ENCODE results near the gene VAV1. TPM values are rescaled to one million over a fixed set of nuclear protein-coding genes. Genes with fewer than 3 reads are reported as not detected.

VAV1 gene
- total and polyA plus RNA-seq, 2 experiments from 2014 or later: 0.82 to 1.8 TPM

- TF ChIP-seq ETS1 (IDR thresholded peaks at IDR 0.05) (no peak), NANOG (IDR thresholded peaks at IDR 0.05; ENCODE audit: borderline replicate concordance) (no peak)
Observed at GRCh38 chr19:6847828-6848200, 75.3 kb downstream of the VAV1 start (continued).

- H3K4me3 Mint-ChIP-seq: no peak overlapping the region
- Histone ChIP-seq H3K9me2 (ENCODE audit: insufficient read depth) (no peaks in the 10 kb centered on the region), H2AFZ (no peak overlapping the region), H3F3A (replicated peaks; ENCODE audit: low read depth) (no peaks in the 10 kb centered on the region), H3K4me3 (no peak overlapping the region), H3K79me2 (replicated peaks; ENCODE audit: insufficient read depth) (no peaks in the 10 kb centered on the region), H3K4me2 (no peak overlapping the region), H3K27me3 (ENCODE audit: insufficient read depth) (no peaks in the 10 kb centered on the region), H3K36me3 (ENCODE audit: insufficient read depth) (no peaks in the 10 kb centered on the region), H3K27ac (ENCODE audit: low read depth) (no peak overlapping the region), H4K20me1 (replicated peaks; ENCODE audit: insufficient read depth) (no peaks in the 10 kb centered on the region), H3K4me1 (ENCODE audit: insufficient read depth) (no peaks in the 10 kb centered on the region)
- no peak overlapping the region for H3K27ac Mint-ChIP-seq
- peaks cover 5% of the 10 kb centered on the region for H3K27me3 Mint-ChIP-seq (ENCODE audit: insufficient read depth, low read depth, poor library complexity)
- ATAC-seq: no peak
- DNase-seq (ENCODE audit: low spot score): no peak
- no peak for TF ChIP-seq ZNF462 (CRISPR knock-in tag; IDR thresholded peaks at IDR 0.05)
- TF ChIP-seq ZNF331 (CRISPR knock-in tag; IDR thresholded peaks at IDR 0.05; ENCODE audit: low read depth): no peak
- H3K4me1 Mint-ChIP-seq: no peaks in the 10 kb centered on the region
- H3K9me3 Mint-ChIP-seq: peaks cover 70% of the 10 kb centered on the region
- peaks cover 14% of the 10 kb centered on the region for H3K36me3 Mint-ChIP-seq (ENCODE audit: low read depth)
Observed at GRCh38 chr19:6848986-6849385, 76.5 kb downstream of the VAV1 start.

Measured in GM23338 (cell line).